Activated T-helper 1 cell treated with anti-CD3 and anti-CD28 coated beads, Interleukin-12 subunit alpha, Interleukin-12 subunit beta, Interleukin-2, Interleukin-4 antibody, amounts not matched to agents 30 ng/mL and 10 ng/mL and 1 ng/mL, durations not matched to agents 14 hours and 24 hours and 36 hours (primary cell): Measurements from ENCODE around the gene UBASH3A. TPM values are rescaled to one million over a fixed set of nuclear protein-coding genes. Genes with fewer than 3 reads are reported as not detected.

Experiments
- DNase-seq: peaks from one replicate; pipeline ENCODE4 v3.0.0; 2021; ENCODE audit warnings: low spot score
- H3K27ac Mint-ChIP-seq: one replicate; pipeline ENCODE4 v1.8.0; 2021; ENCODE audit warnings: mild to moderate bottlenecking, mixed read lengths
- H3K27me3 Mint-ChIP-seq: one replicate; pipeline ENCODE4 v1.8.0; 2022; ENCODE audit warnings: mild to moderate bottlenecking, moderate library complexity, mixed read lengths; ENCODE audit not compliant: insufficient read depth
- H3K36me3 Mint-ChIP-seq: one replicate; pipeline ENCODE4 v1.8.0; 2021; ENCODE audit warnings: low read depth, mixed read lengths
- H3K4me1 Mint-ChIP-seq: one replicate; pipeline ENCODE4 v1.8.0; 2021; ENCODE audit warnings: low read depth, mixed read lengths
- H3K4me3 Mint-ChIP-seq: one replicate; pipeline ENCODE4 v1.8.0; 2021; ENCODE audit warnings: mild to moderate bottlenecking, moderate library complexity, mixed read lengths
- H3K9me3 Mint-ChIP-seq: one replicate; pipeline ENCODE4 v1.8.0; 2021; ENCODE audit warnings: mixed read lengths
- intact Hi-C: fragments of 100-400 bp; cut with micrococcal nuclease; formaldehyde crosslinking; loops from one replicate; pipeline ENCODE4 v1.15.1; 2024
- total RNA-seq: library from RNA; stranded (reverse); gene quantifications from 2 replicates; pipeline ENCODE4 v1.2.3, GENCODE V29; 2022

UBASH3A gene
- total RNA-seq, 1 donor from 2014 or later = 70.8 TPM

GRCh38 chr21:42433946-42434551 is 30.3 kb downstream of the UBASH3A start:
- H3K27ac Mint-ChIP-seq = peak overlapping the region; percentile 44
- H3K27me3 Mint-ChIP-seq = no peaks in the 10 kb centered on the region
- intact Hi-C loops = no loop called here
- DNase-seq = no peak
- H3K36me3 Mint-ChIP-seq = peaks cover 94% of the 10 kb centered on the region
- peaks cover 63% of the 10 kb centered on the region for H3K4me1 Mint-ChIP-seq
- no peak overlapping the region for H3K4me3 Mint-ChIP-seq
- peaks cover 22% of the 10 kb centered on the region for H3K9me3 Mint-ChIP-seq

DNA sequence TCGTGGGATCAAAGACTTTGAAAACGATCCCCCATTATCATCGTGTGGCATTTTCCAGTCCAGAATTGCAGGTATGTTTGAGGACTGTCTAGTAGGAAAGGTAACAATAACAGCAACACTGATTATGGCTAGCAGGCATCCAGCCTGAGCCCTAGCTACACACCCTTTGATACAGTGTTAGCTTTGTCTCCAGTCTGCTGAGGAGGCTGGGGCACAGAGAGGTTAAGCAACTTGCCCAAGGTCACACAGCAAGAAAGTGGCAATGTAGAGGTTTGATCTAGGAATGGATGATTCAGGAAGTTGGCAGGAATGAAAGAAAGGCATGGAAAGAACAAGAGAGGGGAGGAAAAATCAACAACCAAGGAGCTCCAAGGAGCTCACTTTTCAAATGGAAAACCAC is 31.2 kb downstream of the UBASH3A start:
- H3K27ac Mint-ChIP-seq = peak overlapping the region; percentile 53
- H3K4me3 Mint-ChIP-seq = no peak overlapping the region
- H3K4me1 Mint-ChIP-seq = peaks cover 71% of the 10 kb centered on the region
- H3K9me3 Mint-ChIP-seq = peaks cover 22% of the 10 kb centered on the region
- peaks cover 94% of the 10 kb centered on the region for H3K36me3 Mint-ChIP-seq
- intact Hi-C loops = no loop called here
- DNase-seq = no peak
- H3K27me3 Mint-ChIP-seq = no peaks in the 10 kb centered on the region

- DNase-seq = no peak
- H3K9me3 Mint-ChIP-seq = peaks cover 22% of the 10 kb centered on the region
- no peak overlapping the region for H3K4me3 Mint-ChIP-seq
- no peak overlapping the region for H3K27ac Mint-ChIP-seq
- intact Hi-C loops = no loop called here
- no peaks in the 10 kb centered on the region for H3K27me3 Mint-ChIP-seq
- peaks cover 94% of the 10 kb centered on the region for H3K36me3 Mint-ChIP-seq
- H3K4me1 Mint-ChIP-seq = peaks cover 77% of the 10 kb centered on the region
Observed at GRCh38 chr21:42435401-42435800, 31.7 kb downstream of the UBASH3A start.

DNA sequence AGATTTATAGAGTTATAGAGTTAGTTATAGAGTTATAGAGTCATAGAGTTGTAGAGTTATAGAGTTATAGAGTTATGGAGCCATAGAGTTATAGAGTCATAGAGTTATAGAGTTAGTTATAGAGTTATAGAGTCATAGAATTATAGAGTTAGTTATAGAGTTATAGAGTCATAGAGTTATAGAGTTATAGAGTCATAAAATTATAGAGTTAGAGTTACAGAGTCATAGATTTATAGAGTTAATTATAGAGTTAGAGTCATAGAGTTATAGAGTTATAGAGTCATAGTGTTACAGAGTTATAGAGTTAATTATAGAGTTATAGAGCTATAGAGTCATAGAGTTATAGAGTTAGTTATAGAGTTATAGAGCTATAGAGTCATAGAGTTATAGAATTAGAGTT is 32.1 kb downstream of the UBASH3A start:
- H3K4me1 Mint-ChIP-seq = peaks cover 81% of the 10 kb centered on the region
- peaks cover 22% of the 10 kb centered on the region for H3K9me3 Mint-ChIP-seq
- H3K36me3 Mint-ChIP-seq = peaks cover 96% of the 10 kb centered on the region
- no peak overlapping the region for H3K27ac Mint-ChIP-seq
- intact Hi-C loops = no loop called here
- H3K27me3 Mint-ChIP-seq = no peaks in the 10 kb centered on the region
- H3K4me3 Mint-ChIP-seq = no peak overlapping the region
- no peak for DNase-seq

GRCh38 chr21:42436914-42437313 is 33.2 kb downstream of the UBASH3A start:
- peaks cover 22% of the 10 kb centered on the region for H3K9me3 Mint-ChIP-seq
- no peaks in the 10 kb centered on the region for H3K27me3 Mint-ChIP-seq
- H3K36me3 Mint-ChIP-seq = peaks cover 94% of the 10 kb centered on the region
- intact Hi-C loops = no loop called here
- H3K4me3 Mint-ChIP-seq = no peak overlapping the region
- H3K27ac Mint-ChIP-seq = peak overlapping the region; percentile 40
- DNase-seq = no peak
- H3K4me1 Mint-ChIP-seq = peaks cover 85% of the 10 kb centered on the region

GRCh38 chr21:42437786-42438185 is 34.1 kb downstream of the UBASH3A start:
- H3K27me3 Mint-ChIP-seq = no peaks in the 10 kb centered on the region
- H3K36me3 Mint-ChIP-seq = peaks cover 94% of the 10 kb centered on the region
- no peak overlapping the region for H3K4me3 Mint-ChIP-seq
- no peak for DNase-seq
- intact Hi-C loops = no loop called here
- peak overlapping the region; percentile 71 for H3K27ac Mint-ChIP-seq
- H3K9me3 Mint-ChIP-seq = peaks cover 16% of the 10 kb centered on the region
- H3K4me1 Mint-ChIP-seq = peaks cover 78% of the 10 kb centered on the region

DNA sequence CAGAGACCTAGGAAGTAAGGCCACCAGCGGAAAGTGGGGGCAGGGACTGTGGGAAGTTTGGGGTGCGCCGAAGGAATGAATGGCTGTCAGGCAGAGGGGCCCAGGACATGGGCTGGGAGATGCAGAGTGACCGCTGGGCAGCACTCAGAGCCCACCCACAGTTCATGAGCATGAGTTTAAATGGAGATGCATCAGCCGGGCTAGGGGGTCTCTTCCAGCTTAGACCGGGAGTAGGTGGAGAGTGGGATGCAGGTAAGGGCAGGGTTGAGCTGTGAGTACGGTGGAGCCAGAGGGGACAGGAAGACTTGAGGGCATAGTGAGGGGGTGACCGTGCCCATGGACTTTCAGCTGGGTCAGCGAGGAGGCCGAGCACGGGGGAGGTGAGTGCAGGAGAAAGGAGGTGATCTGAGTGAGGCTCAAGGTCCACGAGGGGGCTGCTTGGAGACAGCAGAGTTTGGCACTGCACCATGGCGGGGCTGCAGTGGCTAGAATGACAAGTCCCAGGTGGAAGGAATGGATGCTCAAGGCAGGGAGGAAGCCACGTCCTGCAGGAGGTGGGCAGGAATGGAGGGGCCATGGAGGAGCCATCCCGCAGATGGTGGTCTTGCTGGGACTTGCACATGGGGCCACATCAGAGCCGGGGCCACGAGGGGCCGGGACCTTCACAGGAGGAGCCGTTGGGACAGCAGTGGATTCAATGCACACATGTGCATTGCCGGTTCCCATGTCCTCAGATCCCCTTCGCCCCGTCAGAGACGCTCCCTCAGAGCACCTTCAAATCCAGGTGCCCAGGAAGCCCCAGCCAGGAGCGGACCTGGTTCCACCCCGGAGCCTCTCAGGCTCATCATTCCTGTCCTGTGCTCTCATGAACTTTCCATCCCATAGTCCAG is 34.9 kb downstream of the UBASH3A start:
- intact Hi-C loops = no loop called here
- Mint-ChIP-seq H3K27ac (peak overlapping the region; percentile 82), H3K36me3 (peaks cover 94% of the 10 kb centered on the region), H3K9me3 (peaks cover 16% of the 10 kb centered on the region), H3K4me3 (no peak overlapping the region), H3K27me3 (no peaks in the 10 kb centered on the region), H3K4me1 (peaks cover 70% of the 10 kb centered on the region)
- DNase-seq = no peak

- intact Hi-C loops = loop anchor here (1.0 to 2.0 kb wide), 5 partner anchors 14 to 47 kb away; no protein-coding TSS in a partner anchor
- no peak for DNase-seq
- Mint-ChIP-seq H3K4me3 (peak overlapping the region; percentile 42), H3K9me3 (peaks cover 13% of the 10 kb centered on the region), H3K36me3 (peaks cover 90% of the 10 kb centered on the region), H3K27ac (peak overlapping the region; percentile 82), H3K4me1 (peaks cover 62% of the 10 kb centered on the region), H3K27me3 (no peaks in the 10 kb centered on the region)
Observed at GRCh38 chr21:42439284-42440186, 35.8 kb downstream of the UBASH3A start.

DNA sequence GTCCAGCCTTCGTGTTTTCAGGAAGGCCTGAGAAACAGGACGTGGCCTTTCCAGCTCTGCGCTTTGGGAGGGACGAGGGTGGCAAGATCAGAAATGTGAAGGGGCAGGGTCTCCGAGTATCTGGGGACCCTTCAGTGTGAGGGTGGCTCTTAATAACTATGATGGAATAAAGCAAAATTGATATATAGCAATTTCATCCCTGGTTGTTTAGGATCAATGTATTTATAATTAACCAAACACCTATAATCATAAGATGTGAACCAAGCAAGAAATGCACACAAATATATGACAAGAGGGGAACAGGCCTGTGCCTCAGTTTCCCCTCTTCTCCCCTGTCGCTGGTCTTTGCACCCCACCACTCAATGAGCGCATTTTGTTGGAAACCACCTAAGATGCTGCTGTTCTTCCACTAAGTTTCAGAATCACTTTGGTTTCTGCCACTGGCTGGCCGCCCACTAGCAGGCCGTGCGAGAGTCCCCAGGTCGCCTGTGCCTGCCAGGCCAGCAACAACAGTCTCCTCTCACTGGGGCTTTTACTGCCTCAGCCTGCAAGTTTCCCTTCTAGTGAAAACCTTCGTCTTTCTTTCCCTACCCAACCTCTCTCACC is 36.6 kb downstream of the UBASH3A start:
- peak overlapping the region; percentile 45 for H3K4me3 Mint-ChIP-seq
- H3K27ac Mint-ChIP-seq = peak overlapping the region; percentile 82
- peaks cover 9% of the 10 kb centered on the region for H3K9me3 Mint-ChIP-seq
- DNase-seq = no peak
- no peaks in the 10 kb centered on the region for H3K27me3 Mint-ChIP-seq
- peaks cover 54% of the 10 kb centered on the region for H3K4me1 Mint-ChIP-seq
- H3K36me3 Mint-ChIP-seq = peaks cover 89% of the 10 kb centered on the region
- intact Hi-C loops = loop anchor here (1.0 to 2.0 kb wide), 5 partner anchors 15 to 47 kb away; no protein-coding TSS in a partner anchor

DNA sequence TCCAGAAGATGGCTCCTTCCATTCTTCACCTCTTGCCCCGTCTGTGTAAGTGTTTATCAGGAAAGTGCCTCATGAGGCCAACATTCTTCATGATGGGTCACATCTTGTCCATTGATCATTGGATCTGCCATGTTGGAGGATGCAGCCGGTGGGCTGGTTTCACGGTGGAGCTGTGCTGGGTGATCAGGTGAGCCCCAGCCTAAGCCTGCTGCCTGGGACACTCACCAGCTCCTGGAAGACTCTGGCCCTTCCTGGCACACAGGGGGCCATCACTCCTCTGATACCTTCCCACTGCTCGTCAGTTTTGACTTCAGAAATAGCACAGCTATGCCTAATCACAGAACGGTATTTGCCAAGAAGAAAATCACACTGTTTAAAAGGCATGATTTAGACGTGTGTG is 38.3 kb downstream of the UBASH3A start:
- intact Hi-C loops = loop anchor here (2.0 kb wide), 1 partner anchor 49 kb away; no protein-coding TSS in a partner anchor
- peaks cover 90% of the 10 kb centered on the region for H3K36me3 Mint-ChIP-seq
- DNase-seq = no peak
- H3K4me1 Mint-ChIP-seq = peaks cover 49% of the 10 kb centered on the region
- H3K4me3 Mint-ChIP-seq = no peak overlapping the region
- peak overlapping the region; percentile 70 for H3K27ac Mint-ChIP-seq
- no peaks in the 10 kb centered on the region for H3K27me3 Mint-ChIP-seq
- no peaks in the 10 kb centered on the region for H3K9me3 Mint-ChIP-seq

DNA sequence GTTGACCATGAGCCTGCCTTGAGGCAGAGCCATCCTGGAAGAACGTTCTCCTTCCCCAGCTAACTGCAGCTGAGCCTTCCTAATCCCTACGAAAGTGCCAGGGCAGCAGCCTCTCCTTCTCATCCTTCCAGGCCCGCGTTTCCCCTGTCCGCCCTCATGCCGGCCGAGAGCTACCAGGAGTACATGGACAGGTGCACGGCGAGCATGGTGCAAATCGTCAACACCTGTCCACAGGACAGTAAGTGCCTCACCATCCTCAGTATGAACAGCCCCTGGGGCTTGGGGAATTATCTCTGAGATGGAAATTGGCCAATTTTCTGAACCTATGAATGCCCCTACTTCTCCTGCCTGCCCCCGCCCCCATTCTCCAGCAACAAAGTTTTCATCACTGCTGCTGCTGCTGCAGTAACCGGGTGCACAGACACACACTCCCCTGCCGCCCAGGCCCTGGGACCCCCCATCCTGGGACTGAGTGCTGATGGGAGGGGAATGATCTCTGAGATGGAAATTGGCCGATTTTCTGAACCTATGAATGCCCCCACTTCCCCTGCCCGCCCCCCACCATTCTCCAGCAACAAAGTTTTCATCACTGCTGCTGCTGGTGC is 39.6 kb downstream of the UBASH3A start:
- Mint-ChIP-seq H3K27ac (no peak overlapping the region), H3K4me1 (peaks cover 55% of the 10 kb centered on the region), H3K9me3 (no peaks in the 10 kb centered on the region), H3K27me3 (no peaks in the 10 kb centered on the region), H3K4me3 (no peak overlapping the region), H3K36me3 (peaks cover 89% of the 10 kb centered on the region)
- intact Hi-C loops = no loop called here
- DNase-seq = no peak
